KG1 (cell line): Measurements from ENCODE around the gene COL4A6.

Experiments
- DNase-seq: peaks from one replicate; lab custom pipeline; 2025; lab: John Stamatoyannopoulos, UW

The COL4A6 gene

GRCh38 chrX:108331126-108331909 is 106.9 kb downstream of the COL4A6 start:
- DNase-seq = no peak

- DNase-seq = no peak
Observed at GRCh38 chrX:108323751-108324150, 114.5 kb downstream of the COL4A6 start.

GRCh38 chrX:108322234-108322633 is 116.0 kb downstream of the COL4A6 start:
- DNase-seq = peak; percentile 38

- no peak for DNase-seq
Observed at GRCh38 chrX:108316456-108316855, 121.8 kb downstream of the COL4A6 start.

GRCh38 chrX:108313669-108314068 is 124.6 kb downstream of the COL4A6 start:
- DNase-seq = no peak

- DNase-seq = no peak
Observed at GRCh38 chrX:108312957-108313356, 125.3 kb downstream of the COL4A6 start.

GRCh38 chrX:108312011-108312410 is 126.2 kb downstream of the COL4A6 start:
- DNase-seq = no peak

GRCh38 chrX:108310506-108310905 is 127.7 kb downstream of the COL4A6 start:
- DNase-seq = no peak

GRCh38 chrX:108309144-108309543 is 129.1 kb downstream of the COL4A6 start:
- no peak for DNase-seq

- DNase-seq = no peak
Observed at GRCh38 chrX:108307132-108308085, 130.8 kb downstream of the COL4A6 start.

GRCh38 chrX:108306086-108306485 is 132.1 kb downstream of the COL4A6 start:
- no peak for DNase-seq

- DNase-seq = no peak
Observed at GRCh38 chrX:108304757-108305156, 133.5 kb downstream of the COL4A6 start.

GRCh38 chrX:108304210-108304609 is 134.0 kb downstream of the COL4A6 start:
- DNase-seq = peak; percentile 1

- no peak for DNase-seq
Observed at GRCh38 chrX:108303682-108304081, 134.5 kb downstream of the COL4A6 start.

- DNase-seq = no peak
Observed at GRCh38 chrX:108299704-108300103, 138.5 kb downstream of the COL4A6 start.

- peak; percentile 1 for DNase-seq
Observed at GRCh38 chrX:108299101-108299591, 139.1 kb downstream of the COL4A6 start.

GRCh38 chrX:108298165-108298602 is 140.0 kb downstream of the COL4A6 start:
- DNase-seq = no peak

GRCh38 chrX:108297290-108297689 is 140.9 kb downstream of the COL4A6 start:
- no peak for DNase-seq

GRCh38 chrX:108292053-108292452 is 146.2 kb downstream of the COL4A6 start:
- no peak for DNase-seq

- no peak for DNase-seq
Observed at GRCh38 chrX:108285918-108286317, 152.3 kb downstream of the COL4A6 start.

GRCh38 chrX:108285356-108285755 is 152.9 kb downstream of the COL4A6 start:
- DNase-seq = no peak

- no peak for DNase-seq
Observed at GRCh38 chrX:108275732-108276131, 162.5 kb downstream of the COL4A6 start.

- DNase-seq = no peak
Observed at GRCh38 chrX:108271397-108271787, 166.8 kb downstream of the COL4A6 start.
